HG03060 (cell line): ENCODE measurements around the gene RC3H1.
"Not testable (repeated sequence)": the region's sequence is repeated elsewhere in the genome, so short reads cannot be mapped to it uniquely, and the experiment has no call there.

ENCODE experiments used
- ATAC-seq: cut with Tn5 transposase; IDR thresholded peaks from one replicate; pipeline ENCODE4 v1.9.1; 2021; ENCODE audit warnings: low read depth, moderate number of reproducible peaks; ENCODE audit not compliant: unreplicated experiment

The RC3H1 gene

GRCh38 chr1:174023440-174023839 is 1.3 kb upstream of the RC3H1 start:
- no peak for ATAC-seq

- no peak for ATAC-seq
Measured at GRCh38 chr1:174022976-174023277, 770 bp upstream of the RC3H1 start.

GRCh38 chr1:174021591-174022079 is 522 bp downstream of the RC3H1 start:
- ATAC-seq, result peak; percentile 16

- no peak for ATAC-seq
Measured at GRCh38 chr1:174018565-174018964, 3.6 kb downstream of the RC3H1 start.

GRCh38 chr1:174017231-174017970 is 4.8 kb downstream of the RC3H1 start:
- no peak for ATAC-seq

GRCh38 chr1:174013864-174014418 is 8.2 kb downstream of the RC3H1 start:
- no peak for ATAC-seq

GRCh38 chr1:174008979-174009378 is 13.2 kb downstream of the RC3H1 start:
- ATAC-seq, result no peak

GRCh38 chr1:174008269-174008668 is 13.9 kb downstream of the RC3H1 start:
- no peak for ATAC-seq

- ATAC-seq, result no peak
Measured at GRCh38 chr1:174007851-174008250, 14.3 kb downstream of the RC3H1 start.

GRCh38 chr1:174005032-174005431 is 17.1 kb downstream of the RC3H1 start:
- peak; percentile 96 for ATAC-seq

GRCh38 chr1:174003867-174004266 is 18.3 kb downstream of the RC3H1 start:
- ATAC-seq, result no peak

GRCh38 chr1:174001573-174001972 is 20.6 kb downstream of the RC3H1 start:
- ATAC-seq, result no peak

- ATAC-seq, result no peak
Measured at GRCh38 chr1:174000371-174000770, 21.8 kb downstream of the RC3H1 start.

- ATAC-seq, result no peak
Measured at GRCh38 chr1:173997791-173998190, 24.4 kb downstream of the RC3H1 start.

- ATAC-seq, result no peak
Measured at GRCh38 chr1:173996995-173997394, 25.2 kb downstream of the RC3H1 start.

- ATAC-seq, result no peak
Measured at GRCh38 chr1:173995475-173995874, 26.7 kb downstream of the RC3H1 start.

- ATAC-seq, result not testable (repeated sequence)
Measured at GRCh38 chr1:173993948-173994347, 28.2 kb downstream of the RC3H1 start.

- no peak for ATAC-seq
Measured at GRCh38 chr1:173988068-173988467, 34.1 kb downstream of the RC3H1 start.

- no peak for ATAC-seq
Measured at GRCh38 chr1:173986951-173987350, 35.2 kb downstream of the RC3H1 start.

- no peak for ATAC-seq
Measured at GRCh38 chr1:173970252-173970651, 51.9 kb downstream of the RC3H1 start.

GRCh38 chr1:173965896-173966295 is 56.3 kb downstream of the RC3H1 start:
- not testable (repeated sequence) for ATAC-seq

GRCh38 chr1:173963477-173963876 is 58.7 kb downstream of the RC3H1 start:
- ATAC-seq, result no peak
